ENCODE measurements around the gene RSU1.

DNA sequence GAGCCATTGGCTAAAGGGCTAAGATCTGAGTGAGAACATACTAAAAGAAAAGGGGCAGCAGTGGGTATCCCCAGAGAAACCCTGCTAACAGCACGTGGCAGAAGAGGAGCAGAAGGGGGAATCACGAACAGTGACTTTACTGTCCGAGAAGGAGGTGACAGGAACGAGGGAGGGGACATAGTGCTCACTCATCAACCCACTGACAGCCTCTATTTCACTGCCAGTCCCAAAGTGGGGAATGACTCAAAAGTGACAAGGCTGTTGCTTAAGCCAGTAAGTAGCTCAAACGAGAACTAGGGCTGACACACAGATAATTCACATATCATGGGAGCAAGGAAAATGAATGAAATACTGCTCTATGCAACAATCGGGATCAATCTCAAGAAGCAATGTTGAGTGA, 92.7 kb downstream of the RSU1 start:
- TF ChIP-seq, protein P1, sequence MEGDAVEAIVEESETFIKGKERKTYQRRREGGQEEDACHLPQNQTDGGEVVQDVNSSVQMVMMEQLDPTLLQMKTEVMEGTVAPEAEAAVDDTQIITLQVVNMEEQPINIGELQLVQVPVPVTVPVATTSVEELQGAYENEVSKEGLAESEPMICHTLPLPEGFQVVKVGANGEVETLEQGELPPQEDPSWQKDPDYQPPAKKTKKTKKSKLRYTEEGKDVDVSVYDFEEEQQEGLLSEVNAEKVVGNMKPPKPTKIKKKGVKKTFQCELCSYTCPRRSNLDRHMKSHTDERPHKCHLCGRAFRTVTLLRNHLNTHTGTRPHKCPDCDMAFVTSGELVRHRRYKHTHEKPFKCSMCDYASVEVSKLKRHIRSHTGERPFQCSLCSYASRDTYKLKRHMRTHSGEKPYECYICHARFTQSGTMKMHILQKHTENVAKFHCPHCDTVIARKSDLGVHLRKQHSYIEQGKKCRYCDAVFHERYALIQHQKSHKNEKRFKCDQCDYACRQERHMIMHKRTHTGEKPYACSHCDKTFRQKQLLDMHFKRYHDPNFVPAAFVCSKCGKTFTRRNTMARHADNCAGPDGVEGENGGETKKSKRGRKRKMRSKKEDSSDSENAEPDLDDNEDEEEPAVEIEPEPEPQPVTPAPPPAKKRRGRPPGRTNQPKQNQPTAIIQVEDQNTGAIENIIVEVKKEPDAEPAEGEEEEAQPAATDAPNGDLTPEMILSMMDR (optimal IDR thresholded peaks at IDR 0.05 in 1 of 3, IDR thresholded peaks at IDR 0.05 in 1 of 3, conservative IDR thresholded peaks at IDR 0.05 in 1 of 3; ENCODE audit: extremely low read depth in 1 of 3, insufficient read depth in 2 of 3, low read length in 3 of 3), result no peak
- no peak for TF ChIP-seq EZH2 (IDR thresholded peaks at IDR 0.05; ENCODE audit: low read length)
